K562 (cell line): Measurements from ENCODE around the gene PAFAH2. TPM values are rescaled to one million over a fixed set of nuclear protein-coding genes. Genes with fewer than 3 reads are reported as not detected.

Experiments
- ATAC-seq: fragments of 200-7000 bp; cut with Tn5 transposase; 3 replicates; pipeline ENCODE4 v1.9.1; 2020; ENCODE audit warnings: moderate library complexity
- BruUV-seq: library from RNA; stranded (reverse); fragments of 400-500 nt; replicated peaks from 2 replicates; lab custom pipeline; 2021; lab: Mats Ljungman, UMichigan
- CTCF ChIA-PET: fragments of 300-600 bp; formaldehyde crosslinking; extraction: SDS; loops from one replicate; lab custom pipeline; 2021; ENCODE audit warnings: low intra/inter-chr PET ratio; lab: Yijun Ruan, JAX
- POLR2A ChIA-PET: fragments of 300-600, 350-650 bp; sonication (Branson Sonifier 250); formaldehyde crosslinking; extraction: SDS; loops from one replicate; lab custom pipeline; 2021; ENCODE audit warnings: antibody characterized with exemption, inconsistent platforms; lab: Yijun Ruan, JAX
- DNase-seq, 4 experiments: peaks; one replicate each; pipeline versions ENCODE4 v3.0.0 to v3.0.0-alpha.2; 2011 to 2018; ENCODE audit warnings: low spot score in 3 of 4, mixed read lengths in 3 of 4; ENCODE audit errors: extremely low read depth in 1 of 4
- FAIRE-seq: peaks from 2 replicates; lab custom pipeline; 2011; peaks lifted over from hg19 to GRCh38; lab: Jason Lieb, UNC
- H2AFZ ChIP-seq: 2 replicates; pipeline ENCODE4 v1.6.0; 2011; ENCODE audit warnings: low read depth, low read length, control low read depth, inconsistent platforms
- H3K27ac ChIP-seq: fragments of 200-600 bp; 3 replicates; pipeline ENCODE4 v1.8.0; 2011; ENCODE audit warnings: low read depth, mild to moderate bottlenecking, control low read depth, inconsistent platforms, low read length, moderate library complexity, mixed read lengths; ENCODE audit errors: extremely low read depth
- H3K27me3 ChIP-seq, 2 experiments: fragments of 300-600 bp in 1 of 2; 2 replicates in 1 of 2; 3 replicates in 1 of 2; pipeline versions ENCODE4 v1.6.0 to v1.8.0; 2011; ENCODE audit warnings: inconsistent platforms in 2 of 2, low read length in 2 of 2, mild to moderate bottlenecking in 1 of 2, mixed read lengths in 1 of 2, moderate library complexity in 1 of 2; ENCODE audit not compliant: control insufficient read depth in 2 of 2, insufficient read depth in 2 of 2
- H3K36me3 ChIP-seq: fragments of 300-600 bp; 3 replicates; pipeline ENCODE4 v1.8.0; 2011; ENCODE audit warnings: mild to moderate bottlenecking, low read length, inconsistent platforms; ENCODE audit not compliant: control insufficient read depth, insufficient read depth
- H3K4me1 ChIP-seq, 2 experiments: fragments of 200-600 bp in 1 of 2; replicated peaks in 1 of 2; 2 replicates in 1 of 2; 3 replicates in 1 of 2; pipeline versions ENCODE4 v1.5.1 to v1.8.0; 2011; ENCODE audit warnings: inconsistent platforms in 2 of 2, low read length in 2 of 2, mild to moderate bottlenecking in 1 of 2, mixed read lengths in 1 of 2, moderate library complexity in 1 of 2; ENCODE audit not compliant: control insufficient read depth in 2 of 2, insufficient read depth in 2 of 2
- H3K4me2 ChIP-seq: 2 replicates; pipeline ENCODE4 v1.6.1; 2011; ENCODE audit warnings: low read length, control low read depth, inconsistent platforms, mixed read lengths; ENCODE audit not compliant: insufficient read depth
- H3K4me3 ChIP-seq: fragments of 200-600 bp; sonication (generic), shearing (Covaris generic); 2 replicates; pipeline ENCODE4 v1.5.1; 2016; ENCODE audit warnings: control low read depth, inconsistent platforms
- H3K79me2 ChIP-seq: fragments of 200-600 bp; 3 replicates; pipeline ENCODE4 v1.8.0; 2011; ENCODE audit warnings: low read length, inconsistent platforms; ENCODE audit not compliant: control insufficient read depth, insufficient read depth
- H3K9ac ChIP-seq, 2 experiments: 2 replicates each; pipeline versions ENCODE4 v1.6.0 to v1.6.1; 2011; ENCODE audit warnings: low read depth in 2 of 2, low read length in 2 of 2, control low read depth in 1 of 2, inconsistent platforms in 1 of 2, mild to moderate bottlenecking in 1 of 2, mixed read lengths in 1 of 2; ENCODE audit not compliant: insufficient read depth in 1 of 2
- H3K9me1 ChIP-seq: one replicate; pipeline ENCODE4 v1.6.0; 2011; ENCODE audit warnings: inconsistent platforms, mild to moderate bottlenecking, low read length, moderate library complexity; ENCODE audit not compliant: control insufficient read depth, insufficient read depth
- H3K9me3 ChIP-seq: replicated peaks from 2 replicates; pipeline ENCODE4 v1.5.1; 2011; ENCODE audit warnings: low read depth, low read length, inconsistent platforms; ENCODE audit not compliant: control insufficient read depth, insufficient read depth
- H4K20me1 ChIP-seq: replicated peaks from 2 replicates; pipeline ENCODE4 v1.6.1; 2011; ENCODE audit warnings: low read length, inconsistent platforms, mixed read lengths; ENCODE audit not compliant: control insufficient read depth, insufficient read depth
- ERF ChIP-seq: fragments of 450-650 bp; formaldehyde crosslinking; IDR thresholded peaks from 2 replicates; pipeline ENCODE4 v1.4.0; 2020; ENCODE audit warnings: mild to moderate bottlenecking, mixed read lengths
- ETS2 ChIP-seq: IDR thresholded peaks from 2 replicates; pipeline ENCODE4 v1.6.1; 2016; ENCODE audit warnings: borderline replicate concordance, missing genetic modification characterization, mild to moderate bottlenecking, moderate library complexity, missing compliant biosample characterization; ENCODE audit not compliant: poor library complexity, severe bottlenecking
- NFE2 ChIP-seq: IDR thresholded peaks from 2 replicates; pipeline ENCODE4 v1.6.1; 2014; ENCODE audit warnings: antibody characterized with exemption, low read depth
- OTX1 ChIP-seq: fragments of 450-650 bp; formaldehyde crosslinking; IDR thresholded peaks from 2 replicates; pipeline ENCODE4 v1.4.0; 2022; ENCODE audit warnings: mild to moderate bottlenecking
- SIX5 ChIP-seq, 2 experiments: IDR thresholded peaks; 2 replicates each; pipeline ENCODE4 v1.6.1; 2011; ENCODE audit warnings: low read length in 2 of 2, borderline replicate concordance in 1 of 2, low read depth in 1 of 2, mild to moderate bottlenecking in 1 of 2, moderate library complexity in 1 of 2; ENCODE audit not compliant: insufficient read depth in 1 of 2
- ZBTB40 ChIP-seq, 2 experiments: fragments of 450-650 bp in 1 of 2; sonication (generic) in 1 of 2; formaldehyde crosslinking in 1 of 2; IDR thresholded peaks; 2 replicates each; pipeline versions ENCODE4 v1.7.1 to v1.9.0; 2016 to 2022; ENCODE audit warnings: inconsistent platforms in 1 of 2, mild to moderate bottlenecking in 1 of 2, missing genetic modification reagents in 1 of 2
- ZBTB7A ChIP-seq: IDR thresholded peaks from 2 replicates; pipeline ENCODE4 v1.6.1; 2011; ENCODE audit warnings: low read depth, mild to moderate bottlenecking, low read length, moderate library complexity, borderline replicate concordance; ENCODE audit not compliant: control insufficient read depth
- WGBS: fragments of 100-300 bp; shearing (Covaris generic); methylation state at CpG from one replicate; pipeline ENCODE4 v1.1.6; 2016; ENCODE audit warnings: low coverage, mixed read lengths; ENCODE audit not compliant: insufficient coverage; ENCODE audit errors: missing lambda C conversion rate; 5-methylcytosine and 5-hydroxymethylcytosine counted together
- in situ Hi-C: fragments of 300-500 bp; cut with MboI; formaldehyde crosslinking; loops from 4 replicates; pipeline ENCODE4 v1.15.0; 2018; ENCODE audit warnings: inconsistent platforms, mixed read lengths
- intact Hi-C: fragments of 100-400 bp; cut with micrococcal nuclease; formaldehyde crosslinking; loops from 2 replicates; pipeline ENCODE4 v1.14.2; 2022
- polyA plus RNA-seq, 8 experiments: library from polyadenylated mRNA; depleted of rRNA in 4 of 8; stranded (reverse) in 5 of 8; unstranded in 3 of 8; fragments of >200 nt; fragmentation: Nextera tagmentation in 2 of 8; fragmentation: Illumina TruSeq in 1 of 8; extraction: Ambion mirVana in 2 of 8; extraction: Trizol in 1 of 8; gene quantifications; 2 replicates each; pipeline versions ENCODE4 v1.2.1 to v1.2.3, GENCODE V29; 2011 to 2014; ENCODE audit warnings: inconsistent platforms in 1 of 8, missing spikeins in 1 of 8
- total RNA-seq, 7 experiments: library from RNA; depleted of rRNA in 6 of 7; stranded (reverse); fragments of >200 nt in 6 of 7; fragmentation: Illumina TruSeq in 2 of 7; extraction: Trizol in 2 of 7; gene quantifications; 2 replicates each; pipeline versions ENCODE4 v1.2.1 to v1.2.3, GENCODE V29; 2011 to 2021; ENCODE audit warnings: low replicate concordance in 1 of 7
- TF ChIP-seq, protein P1 (sequence below), 2 experiments: fragments of 450-650 bp in 1 of 2; sonication (generic) in 1 of 2; formaldehyde crosslinking in 1 of 2; IDR thresholded peaks in 1 of 2; conservative IDR thresholded peaks in 1 of 2; 2 replicates each; pipeline versions ENCODE4 v1.6.1 to v1.8.1; 2016 to 2023; ENCODE audit warnings: mild to moderate bottlenecking in 2 of 2, moderate library complexity in 2 of 2, inconsistent platforms in 1 of 2, missing genetic modification reagents in 1 of 2

PAFAH2 gene
- total and polyA plus RNA-seq, 9 of the 15 experiments (the other 6 are each of a cell fraction or from before 2014, with no cell fraction given): 4.2 to 10.9 (median 6.8) TPM

- TF ChIP-seq NFE2: no peak
- TF ChIP-seq ERF (CRISPR knock-in tag): no peak
- TF ChIP-seq, protein P1, sequence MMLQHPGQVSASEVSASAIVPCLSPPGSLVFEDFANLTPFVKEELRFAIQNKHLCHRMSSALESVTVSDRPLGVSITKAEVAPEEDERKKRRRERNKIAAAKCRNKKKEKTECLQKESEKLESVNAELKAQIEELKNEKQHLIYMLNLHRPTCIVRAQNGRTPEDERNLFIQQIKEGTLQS (IDR thresholded peaks at IDR 0.05): peak; percentile 48
- TF ChIP-seq, protein P1 (CRISPR knock-in tag; conservative IDR thresholded peaks at IDR 0.05): no peak
These were observed 7.0 kb downstream of the PAFAH2 start (continued) for GRCh38 chr1:25990702-25991395.

- H3K4me1 ChIP-seq: peaks cover 17 to 37% of the 10 kb centered on the region in 2 experiments
- TF ChIP-seq OTX1 (CRISPR knock-in tag): no peak
- TF ChIP-seq ETS2 (tag): no peak
- no peak for TF ChIP-seq ZBTB40 (IDR thresholded peaks at IDR 0.05)
- no peak for TF ChIP-seq ZBTB40 (CRISPR knock-in tag; IDR thresholded peaks at IDR 0.05)
- TF ChIP-seq SIX5 (IDR thresholded peaks at IDR 0.05; ENCODE audit: borderline replicate concordance in 1 of 2, insufficient read depth in 1 of 2, low read depth in 1 of 2, low read length in 2 of 2): no peak
- no peak for TF ChIP-seq ZBTB7A
These were observed 7.6 kb downstream of the PAFAH2 start for GRCh38 chr1:25990251-25990650.

More at GRCh38 chr1:25990251-25990650, 7.6 kb downstream of the PAFAH2 start:
- Histone ChIP-seq H3K4me3 (no peak overlapping the region), H2AFZ (no peak overlapping the region), H4K20me1 (no peaks in the 10 kb centered on the region), H3K27ac (no peak overlapping the region), H3K79me2 (no peaks in the 10 kb centered on the region), H3K36me3 (peaks cover 21% of the 10 kb centered on the region; the same call in 2 of the 3 replicates), H3K4me2 (no peak overlapping the region), H3K9me1 (no peaks in the 10 kb centered on the region), H3K9me3 (no peaks in the 10 kb centered on the region), H3K9ac (peak overlapping the region in 1 of 2 experiments; percentile 40; a peak in 1 of 4 replicates), H3K27me3 (no peaks in the 10 kb centered on the region)
- ATAC-seq: no peak
- in situ Hi-C loops (no loop called here), intact Hi-C loops (loop anchor here (10.0 kb wide), 1 partner anchor 165 kb away; no protein-coding TSS in a partner anchor)
- ChIA-PET POLR2A (interaction anchor here (0.6 to 1.1 kb wide), 5 partner anchors 9 to 160 kb away, joined by 3 to 4 read pairs (median 3); no protein-coding TSS in a partner anchor), CTCF (interaction anchor here (0.5 kb wide), 1 partner anchor 198 kb away, joined by 3 read pairs; no protein-coding TSS in a partner anchor)
- DNase-seq: no peak
- 68% methylated on average over 5 of the region's 6 CpGs for WGBS
- no peak for FAIRE-seq
- BruUV-seq: no TSS peak
